ENCODE results near the gene DLGAP1.

DNA sequence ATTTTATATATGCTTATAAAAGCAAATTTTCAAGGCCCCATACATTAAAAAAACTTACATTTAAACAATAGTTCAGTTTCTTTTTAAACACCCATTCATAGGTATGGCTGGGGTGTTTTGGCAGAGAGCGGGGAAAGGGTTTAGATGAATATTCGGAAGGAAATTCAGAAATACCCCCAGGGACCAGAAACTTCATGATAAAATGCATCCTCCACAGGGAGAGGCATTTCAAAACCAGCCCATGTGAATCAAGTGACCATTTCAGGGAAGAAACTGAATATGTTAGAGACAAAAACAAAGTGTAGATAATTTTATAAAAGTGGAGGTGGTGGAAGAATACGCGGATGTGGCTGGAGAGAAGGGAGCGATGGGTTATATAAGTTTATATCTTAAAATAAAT is 678.0 kb downstream of the DLGAP1 start:
- TF ChIP-seq GABPA (IDR thresholded peaks at IDR 0.05; ENCODE audit: low read depth) (no peak), CTCF (IDR thresholded peaks at IDR 0.05; ENCODE audit: insufficient read depth, low read length) (no peak), POLR2AphosphoS5 (IDR thresholded peaks at IDR 0.05; ENCODE audit: low read depth) (no peak)
- TF ChIP-seq, protein P1, sequence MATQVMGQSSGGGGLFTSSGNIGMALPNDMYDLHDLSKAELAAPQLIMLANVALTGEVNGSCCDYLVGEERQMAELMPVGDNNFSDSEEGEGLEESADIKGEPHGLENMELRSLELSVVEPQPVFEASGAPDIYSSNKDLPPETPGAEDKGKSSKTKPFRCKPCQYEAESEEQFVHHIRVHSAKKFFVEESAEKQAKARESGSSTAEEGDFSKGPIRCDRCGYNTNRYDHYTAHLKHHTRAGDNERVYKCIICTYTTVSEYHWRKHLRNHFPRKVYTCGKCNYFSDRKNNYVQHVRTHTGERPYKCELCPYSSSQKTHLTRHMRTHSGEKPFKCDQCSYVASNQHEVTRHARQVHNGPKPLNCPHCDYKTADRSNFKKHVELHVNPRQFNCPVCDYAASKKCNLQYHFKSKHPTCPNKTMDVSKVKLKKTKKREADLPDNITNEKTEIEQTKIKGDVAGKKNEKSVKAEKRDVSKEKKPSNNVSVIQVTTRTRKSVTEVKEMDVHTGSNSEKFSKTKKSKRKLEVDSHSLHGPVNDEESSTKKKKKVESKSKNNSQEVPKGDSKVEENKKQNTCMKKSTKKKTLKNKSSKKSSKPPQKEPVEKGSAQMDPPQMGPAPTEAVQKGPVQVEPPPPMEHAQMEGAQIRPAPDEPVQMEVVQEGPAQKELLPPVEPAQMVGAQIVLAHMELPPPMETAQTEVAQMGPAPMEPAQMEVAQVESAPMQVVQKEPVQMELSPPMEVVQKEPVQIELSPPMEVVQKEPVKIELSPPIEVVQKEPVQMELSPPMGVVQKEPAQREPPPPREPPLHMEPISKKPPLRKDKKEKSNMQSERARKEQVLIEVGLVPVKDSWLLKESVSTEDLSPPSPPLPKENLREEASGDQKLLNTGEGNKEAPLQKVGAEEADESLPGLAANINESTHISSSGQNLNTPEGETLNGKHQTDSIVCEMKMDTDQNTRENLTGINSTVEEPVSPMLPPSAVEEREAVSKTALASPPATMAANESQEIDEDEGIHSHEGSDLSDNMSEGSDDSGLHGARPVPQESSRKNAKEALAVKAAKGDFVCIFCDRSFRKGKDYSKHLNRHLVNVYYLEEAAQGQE (IDR thresholded peaks at IDR 0.05; ENCODE audit: insufficient replicate concordance, low read depth) = no peak

All from HL-60 (cell line).